Neural cell (in vitro differentiated cells): ENCODE measurements around the gene SLN.

ENCODE experiments used
- EP300 ChIP-seq: fragments of 450-650 bp; conservative IDR thresholded peaks from 2 replicates; pipeline ENCODE4 v1.6.1; 2014; ENCODE audit warnings: antibody characterized with exemption, mild to moderate bottlenecking, moderate library complexity; ENCODE audit not compliant: poor library complexity, severe bottlenecking
- EZH2 ChIP-seq: fragments of 200-600, 300-800 bp; shearing (Covaris generic), sonication (generic); IDR thresholded peaks from 2 replicates; pipeline ENCODE4 v1.6.1; 2014; ENCODE audit warnings: antibody characterized with exemption, low read length, borderline replicate concordance, mild to moderate bottlenecking; ENCODE audit not compliant: insufficient read depth, poor library complexity, severe bottlenecking
- POLR2AphosphoS5 ChIP-seq: IDR thresholded peaks from 2 replicates; pipeline ENCODE4 v1.6.1; 2012
- SMC3 ChIP-seq: fragments of 450-650 bp; conservative IDR thresholded peaks from 2 replicates; pipeline ENCODE4 v1.6.1; 2014; ENCODE audit warnings: antibody characterized with exemption, mild to moderate bottlenecking, moderate library complexity; ENCODE audit not compliant: poor library complexity
- TAF1 ChIP-seq: IDR thresholded peaks from 2 replicates; pipeline ENCODE4 v1.6.1; 2012; ENCODE audit warnings: low read depth
- TF ChIP-seq, protein P1 (sequence below): fragments of 450-650 bp; IDR thresholded peaks from 2 replicates; pipeline ENCODE4 v1.5.1; 2014; ENCODE audit warnings: antibody characterized with exemption, mild to moderate bottlenecking, moderate library complexity; ENCODE audit not compliant: poor library complexity, severe bottlenecking
- TF ChIP-seq, protein P2 (sequence below): IDR thresholded peaks from 2 replicates; pipeline ENCODE4 v1.6.1; 2012; ENCODE audit warnings: borderline replicate concordance

DNA sequence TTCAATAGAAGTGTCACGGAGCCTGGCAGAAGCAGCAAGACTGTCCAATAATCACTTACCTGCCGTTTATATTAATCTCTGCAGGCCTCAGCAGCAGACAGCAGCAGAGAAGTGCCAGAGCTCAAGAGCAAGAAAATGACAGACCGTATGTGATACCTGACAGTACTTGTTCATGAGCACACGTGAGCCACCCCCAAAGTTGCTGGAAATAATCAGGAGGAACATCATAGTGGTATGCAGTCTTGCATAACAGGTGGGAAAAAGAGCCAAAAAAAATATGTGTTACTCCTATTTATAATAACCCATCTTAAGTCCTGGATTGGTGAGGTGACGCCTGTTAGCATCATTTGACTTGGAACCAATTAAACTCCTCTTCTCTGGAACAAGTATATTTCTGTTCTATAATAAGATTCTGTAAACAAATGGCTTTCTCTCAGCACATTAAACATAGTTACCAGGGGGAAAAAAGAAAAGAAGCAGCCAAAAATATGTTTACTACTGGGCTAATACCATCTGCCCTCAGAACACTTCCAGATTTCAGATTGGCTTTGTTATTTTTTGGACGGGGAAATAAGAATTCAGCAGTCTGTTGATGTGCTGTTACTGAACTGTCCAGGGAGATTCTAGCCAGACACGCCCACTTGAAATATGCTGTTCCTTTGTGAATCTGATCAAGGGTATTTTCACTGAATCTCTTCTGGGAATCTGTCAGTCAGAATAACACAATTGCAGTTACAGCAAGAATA is 7.9 kb upstream of the SLN start:
- TF ChIP-seq, protein P1, sequence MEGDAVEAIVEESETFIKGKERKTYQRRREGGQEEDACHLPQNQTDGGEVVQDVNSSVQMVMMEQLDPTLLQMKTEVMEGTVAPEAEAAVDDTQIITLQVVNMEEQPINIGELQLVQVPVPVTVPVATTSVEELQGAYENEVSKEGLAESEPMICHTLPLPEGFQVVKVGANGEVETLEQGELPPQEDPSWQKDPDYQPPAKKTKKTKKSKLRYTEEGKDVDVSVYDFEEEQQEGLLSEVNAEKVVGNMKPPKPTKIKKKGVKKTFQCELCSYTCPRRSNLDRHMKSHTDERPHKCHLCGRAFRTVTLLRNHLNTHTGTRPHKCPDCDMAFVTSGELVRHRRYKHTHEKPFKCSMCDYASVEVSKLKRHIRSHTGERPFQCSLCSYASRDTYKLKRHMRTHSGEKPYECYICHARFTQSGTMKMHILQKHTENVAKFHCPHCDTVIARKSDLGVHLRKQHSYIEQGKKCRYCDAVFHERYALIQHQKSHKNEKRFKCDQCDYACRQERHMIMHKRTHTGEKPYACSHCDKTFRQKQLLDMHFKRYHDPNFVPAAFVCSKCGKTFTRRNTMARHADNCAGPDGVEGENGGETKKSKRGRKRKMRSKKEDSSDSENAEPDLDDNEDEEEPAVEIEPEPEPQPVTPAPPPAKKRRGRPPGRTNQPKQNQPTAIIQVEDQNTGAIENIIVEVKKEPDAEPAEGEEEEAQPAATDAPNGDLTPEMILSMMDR: no peak
- TF ChIP-seq TAF1: no peak
- peak; percentile 68 for TF ChIP-seq EP300
- TF ChIP-seq, protein P2, sequence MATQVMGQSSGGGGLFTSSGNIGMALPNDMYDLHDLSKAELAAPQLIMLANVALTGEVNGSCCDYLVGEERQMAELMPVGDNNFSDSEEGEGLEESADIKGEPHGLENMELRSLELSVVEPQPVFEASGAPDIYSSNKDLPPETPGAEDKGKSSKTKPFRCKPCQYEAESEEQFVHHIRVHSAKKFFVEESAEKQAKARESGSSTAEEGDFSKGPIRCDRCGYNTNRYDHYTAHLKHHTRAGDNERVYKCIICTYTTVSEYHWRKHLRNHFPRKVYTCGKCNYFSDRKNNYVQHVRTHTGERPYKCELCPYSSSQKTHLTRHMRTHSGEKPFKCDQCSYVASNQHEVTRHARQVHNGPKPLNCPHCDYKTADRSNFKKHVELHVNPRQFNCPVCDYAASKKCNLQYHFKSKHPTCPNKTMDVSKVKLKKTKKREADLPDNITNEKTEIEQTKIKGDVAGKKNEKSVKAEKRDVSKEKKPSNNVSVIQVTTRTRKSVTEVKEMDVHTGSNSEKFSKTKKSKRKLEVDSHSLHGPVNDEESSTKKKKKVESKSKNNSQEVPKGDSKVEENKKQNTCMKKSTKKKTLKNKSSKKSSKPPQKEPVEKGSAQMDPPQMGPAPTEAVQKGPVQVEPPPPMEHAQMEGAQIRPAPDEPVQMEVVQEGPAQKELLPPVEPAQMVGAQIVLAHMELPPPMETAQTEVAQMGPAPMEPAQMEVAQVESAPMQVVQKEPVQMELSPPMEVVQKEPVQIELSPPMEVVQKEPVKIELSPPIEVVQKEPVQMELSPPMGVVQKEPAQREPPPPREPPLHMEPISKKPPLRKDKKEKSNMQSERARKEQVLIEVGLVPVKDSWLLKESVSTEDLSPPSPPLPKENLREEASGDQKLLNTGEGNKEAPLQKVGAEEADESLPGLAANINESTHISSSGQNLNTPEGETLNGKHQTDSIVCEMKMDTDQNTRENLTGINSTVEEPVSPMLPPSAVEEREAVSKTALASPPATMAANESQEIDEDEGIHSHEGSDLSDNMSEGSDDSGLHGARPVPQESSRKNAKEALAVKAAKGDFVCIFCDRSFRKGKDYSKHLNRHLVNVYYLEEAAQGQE: no peak
- TF ChIP-seq POLR2AphosphoS5: peak; percentile 55
- no peak for TF ChIP-seq SMC3
- no peak for TF ChIP-seq EZH2
